ENCODE data around the gene ADORA2B. TPM values are rescaled to one million over a fixed set of nuclear protein-coding genes. Genes with fewer than 3 reads are reported as not detected.

ADORA2B gene
- total RNA-seq, 1 donor = 50.5 TPM

DNA sequence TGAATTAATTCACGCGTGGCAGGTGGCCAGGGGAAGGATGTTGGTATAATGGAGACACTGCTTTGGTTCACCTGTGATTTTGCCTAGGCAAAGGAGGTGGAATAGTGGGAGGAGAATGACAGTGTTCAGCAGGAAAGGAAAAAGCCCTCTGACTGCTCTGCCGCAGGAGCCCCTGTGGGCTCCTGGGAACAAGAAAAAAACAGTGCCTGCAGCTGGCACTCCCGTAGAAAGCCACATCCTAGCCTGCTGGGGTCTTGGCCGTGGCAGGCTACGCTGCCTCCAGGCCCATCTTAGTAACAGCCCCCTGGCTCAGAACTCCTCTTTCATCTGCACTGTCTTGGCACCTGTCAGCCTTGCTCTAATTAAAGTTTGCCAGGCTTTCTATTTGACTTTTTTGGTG is 20.6 kb downstream of the ADORA2B start:
- H3K4me3 ChIP-seq (ENCODE audit: low read depth, low read length) = no peak overlapping the region
- no peak for DNase-seq (ENCODE audit: low read depth)
- TF ChIP-seq, protein P1, sequence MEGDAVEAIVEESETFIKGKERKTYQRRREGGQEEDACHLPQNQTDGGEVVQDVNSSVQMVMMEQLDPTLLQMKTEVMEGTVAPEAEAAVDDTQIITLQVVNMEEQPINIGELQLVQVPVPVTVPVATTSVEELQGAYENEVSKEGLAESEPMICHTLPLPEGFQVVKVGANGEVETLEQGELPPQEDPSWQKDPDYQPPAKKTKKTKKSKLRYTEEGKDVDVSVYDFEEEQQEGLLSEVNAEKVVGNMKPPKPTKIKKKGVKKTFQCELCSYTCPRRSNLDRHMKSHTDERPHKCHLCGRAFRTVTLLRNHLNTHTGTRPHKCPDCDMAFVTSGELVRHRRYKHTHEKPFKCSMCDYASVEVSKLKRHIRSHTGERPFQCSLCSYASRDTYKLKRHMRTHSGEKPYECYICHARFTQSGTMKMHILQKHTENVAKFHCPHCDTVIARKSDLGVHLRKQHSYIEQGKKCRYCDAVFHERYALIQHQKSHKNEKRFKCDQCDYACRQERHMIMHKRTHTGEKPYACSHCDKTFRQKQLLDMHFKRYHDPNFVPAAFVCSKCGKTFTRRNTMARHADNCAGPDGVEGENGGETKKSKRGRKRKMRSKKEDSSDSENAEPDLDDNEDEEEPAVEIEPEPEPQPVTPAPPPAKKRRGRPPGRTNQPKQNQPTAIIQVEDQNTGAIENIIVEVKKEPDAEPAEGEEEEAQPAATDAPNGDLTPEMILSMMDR (IDR thresholded peaks at IDR 0.05; ENCODE audit: insufficient read depth, low read depth, low read length) = no peak

DNA sequence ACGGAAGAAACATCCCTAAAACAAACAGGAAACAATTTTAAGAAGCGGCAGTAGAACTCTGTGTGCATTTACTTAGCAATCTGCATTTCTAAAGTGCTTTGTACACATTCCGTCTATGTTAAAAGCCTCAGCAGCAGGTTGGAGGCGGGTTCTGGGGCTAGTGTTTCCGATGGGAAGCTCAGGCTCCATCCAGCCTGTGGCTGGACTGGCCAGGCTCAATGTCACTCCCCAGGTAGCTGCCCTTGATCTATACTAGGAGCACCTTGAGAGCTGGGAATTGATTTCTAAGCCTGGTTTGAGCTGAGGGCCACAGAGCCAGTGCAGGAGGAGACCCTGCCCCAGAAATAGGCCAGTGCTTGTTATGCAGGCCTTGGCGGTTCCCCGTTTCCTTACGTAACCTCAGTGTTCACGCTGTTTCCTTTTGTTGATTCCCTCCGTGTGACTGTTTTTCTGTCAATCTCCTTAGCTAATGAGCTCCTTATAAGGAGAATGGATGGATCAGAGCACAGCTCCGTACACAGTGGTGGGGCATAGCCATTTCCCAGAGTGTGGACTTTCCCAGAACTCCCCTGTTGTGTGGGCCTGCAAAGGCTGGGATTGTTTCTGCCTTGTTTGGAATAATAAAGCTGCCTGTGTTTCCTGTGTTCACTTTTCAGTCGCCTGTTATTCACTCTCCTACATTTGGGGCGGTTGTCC is 21.4 kb downstream of the ADORA2B start:
- DNase-seq (ENCODE audit: low read depth) = peak; percentile 54
- TF ChIP-seq, protein P1 (IDR thresholded peaks at IDR 0.05; ENCODE audit: insufficient read depth, low read depth, low read length) = no peak
- no peak overlapping the region for H3K4me3 ChIP-seq (ENCODE audit: low read depth, low read length)

DNA sequence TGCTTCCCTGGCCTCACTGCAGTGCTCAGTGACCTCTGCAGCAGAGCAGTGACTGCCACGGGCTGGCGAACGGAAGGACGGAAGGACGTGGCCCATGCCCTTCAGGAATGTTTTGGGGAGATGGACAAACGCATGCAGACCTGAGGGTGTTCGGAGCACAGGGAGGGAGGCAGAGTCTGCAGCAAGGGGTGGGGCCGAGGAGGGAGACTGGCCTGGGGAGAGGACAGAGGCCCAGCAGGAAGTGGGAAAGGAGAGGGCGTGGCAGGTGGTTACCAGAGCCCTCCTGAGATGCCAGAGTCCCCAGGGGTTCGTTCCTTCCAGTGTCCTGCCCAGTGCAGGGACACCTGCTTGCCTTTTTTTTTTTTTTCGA is 21.9 kb downstream of the ADORA2B start:
- DNase-seq (ENCODE audit: low read depth) = no peak
- TF ChIP-seq, protein P1 (IDR thresholded peaks at IDR 0.05; ENCODE audit: insufficient read depth, low read depth, low read length) = no peak

DNA sequence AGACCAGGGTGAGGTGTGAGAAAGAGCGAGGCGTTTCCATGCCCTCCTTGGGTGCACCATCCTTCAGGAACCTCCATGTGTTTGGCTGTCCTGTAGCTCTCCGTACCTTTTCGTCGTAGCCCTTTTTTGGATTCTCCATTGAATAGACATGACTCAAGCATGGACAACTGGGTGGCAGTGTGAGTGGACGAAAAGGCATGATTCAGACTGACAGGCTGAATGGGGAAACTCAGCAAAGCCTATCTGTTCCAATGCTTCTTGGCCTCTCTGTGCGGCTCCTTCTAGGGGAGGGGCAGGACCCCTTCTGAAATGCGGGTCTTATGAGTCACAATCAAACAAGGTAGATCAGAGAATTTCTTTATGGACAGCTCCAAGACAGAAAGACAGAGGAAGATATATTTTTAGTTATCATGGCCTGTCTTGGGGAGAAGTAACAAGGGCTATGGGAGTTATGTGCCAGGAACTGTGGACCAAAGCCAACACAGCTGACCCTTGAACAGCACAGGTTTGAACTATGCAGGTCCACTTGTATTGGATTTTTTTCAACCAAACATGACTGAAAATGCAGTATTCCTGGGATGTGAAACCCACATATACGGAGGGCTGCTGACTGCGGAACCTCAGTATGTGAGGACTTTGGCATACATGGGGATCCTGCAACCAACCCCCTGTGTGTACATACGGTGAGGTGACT is 22.9 kb downstream of the ADORA2B start:
- no peak for DNase-seq (ENCODE audit: low read depth)
- H3K4me3 ChIP-seq (ENCODE audit: low read depth, low read length) = no peak overlapping the region
- TF ChIP-seq, protein P1 (IDR thresholded peaks at IDR 0.05; ENCODE audit: insufficient read depth, low read depth, low read length) = no peak

More for the DNA sequence above, 21.9 kb downstream of the ADORA2B start:
- H3K4me3 ChIP-seq (ENCODE audit: low read depth, low read length) = no peak overlapping the region

DNA sequence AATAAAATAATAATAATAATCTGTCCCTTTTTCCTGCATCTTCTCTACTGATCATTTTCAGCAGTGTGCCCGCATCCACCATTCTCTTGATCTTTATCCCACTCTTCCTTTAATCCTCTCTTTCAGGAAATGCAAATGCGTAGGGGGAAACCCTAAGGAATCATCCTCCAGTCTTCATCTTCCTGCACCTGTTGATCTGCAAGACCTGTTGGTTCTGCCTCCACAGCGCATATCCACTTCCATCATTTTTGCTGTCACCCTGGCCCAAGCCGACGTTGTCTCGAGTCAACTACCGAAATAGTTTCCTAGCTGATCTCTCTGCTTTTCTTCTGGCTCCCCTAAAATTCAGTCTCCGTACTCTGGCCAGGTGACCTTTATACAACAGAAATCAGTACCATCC is 24.5 kb downstream of the ADORA2B start:
- no peak overlapping the region for H3K4me3 ChIP-seq (ENCODE audit: low read depth, low read length)
- DNase-seq (ENCODE audit: low read depth) = no peak

DNA sequence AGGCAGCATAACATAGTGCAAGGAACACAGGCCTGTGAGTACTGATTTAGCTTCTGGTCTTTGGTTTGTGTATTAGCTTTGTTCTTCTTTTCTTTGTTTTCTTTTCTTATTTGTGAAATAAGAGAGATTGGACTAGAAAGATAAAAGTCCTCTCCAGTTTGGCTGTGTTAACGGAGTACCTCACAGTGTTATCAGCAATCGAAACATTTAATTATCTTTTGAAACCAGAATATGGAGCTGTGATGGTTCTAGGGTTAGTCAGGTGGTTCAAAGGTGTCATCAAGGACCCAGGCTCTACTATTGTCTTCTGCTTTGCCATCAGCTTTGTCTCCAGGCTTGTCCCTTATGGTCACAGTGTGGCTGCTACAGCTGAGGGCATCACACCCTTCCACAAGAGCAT is 25.6 kb downstream of the ADORA2B start:
- TF ChIP-seq, protein P1 (IDR thresholded peaks at IDR 0.05; ENCODE audit: insufficient read depth, low read depth, low read length) = no peak
- no peak overlapping the region for H3K4me3 ChIP-seq (ENCODE audit: low read depth, low read length)
- DNase-seq (ENCODE audit: low read depth) = no peak

More for the DNA sequence above, 24.5 kb downstream of the ADORA2B start:
- TF ChIP-seq, protein P1 (IDR thresholded peaks at IDR 0.05; ENCODE audit: insufficient read depth, low read depth, low read length) = no peak
